Ammon's horn (tissue), 1 donor: ENCODE measurements around the gene IFNAR2.
"Not testable (repeated sequence)": the region's sequence is repeated elsewhere in the genome, so short reads cannot be mapped to it uniquely, and the experiment has no call there.

Experiments used
- DNase-seq: peaks from one replicate; pipeline ENCODE4 v3.0.0-alpha.2; 2016; ENCODE audit warnings: low spot score

Gene IFNAR2

DNA sequence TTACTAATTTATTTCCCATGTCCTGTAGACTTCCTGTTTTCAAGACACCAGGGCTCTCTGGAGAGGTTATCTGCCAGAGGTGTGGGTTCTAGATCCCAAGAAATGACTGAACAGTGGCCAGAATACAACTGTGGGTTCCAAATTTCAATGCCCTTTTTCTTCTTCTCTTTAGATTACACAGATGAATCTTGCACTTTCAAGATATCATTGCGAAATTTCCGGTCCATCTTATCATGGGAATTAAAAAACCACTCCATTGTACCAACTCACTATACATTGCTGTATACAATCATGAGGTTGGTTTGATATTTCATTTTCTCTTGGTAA lies 15.0 kb downstream of the IFNAR2 start:
- DNase-seq: no peak

GRCh38 chr21:33245289-33245918 lies 15.7 kb downstream of the IFNAR2 start:
- DNase-seq: no peak

GRCh38 chr21:33246506-33246905 lies 16.8 kb downstream of the IFNAR2 start:
- no peak for DNase-seq

- no peak for DNase-seq
These were observed 17.2 kb downstream of the IFNAR2 start for GRCh38 chr21:33246963-33247362.

DNA sequence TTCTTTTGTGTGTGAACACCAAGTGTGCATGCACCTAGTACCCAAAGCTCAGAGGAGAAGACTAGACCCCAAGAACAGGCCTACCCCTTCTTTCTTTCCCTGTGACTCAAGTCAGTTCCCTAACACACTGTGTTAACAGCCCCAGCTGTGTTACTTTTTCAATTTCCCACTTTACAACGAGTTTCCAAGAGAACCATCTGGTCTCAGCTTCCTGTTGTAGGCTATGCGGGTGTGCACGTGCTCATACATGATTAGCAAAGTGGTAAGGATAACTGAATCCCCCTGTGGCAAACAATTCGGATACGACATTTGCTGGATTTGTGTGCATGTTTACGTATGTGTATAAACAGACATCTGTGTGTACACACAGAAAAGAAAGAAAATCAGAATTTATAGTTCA lies 17.9 kb downstream of the IFNAR2 start:
- no peak for DNase-seq

- no peak for DNase-seq
These were observed 19.7 kb downstream of the IFNAR2 start for GRCh38 chr21:33249331-33250002.

GRCh38 chr21:33251119-33251518 lies 21.4 kb downstream of the IFNAR2 start:
- no peak for DNase-seq

DNA sequence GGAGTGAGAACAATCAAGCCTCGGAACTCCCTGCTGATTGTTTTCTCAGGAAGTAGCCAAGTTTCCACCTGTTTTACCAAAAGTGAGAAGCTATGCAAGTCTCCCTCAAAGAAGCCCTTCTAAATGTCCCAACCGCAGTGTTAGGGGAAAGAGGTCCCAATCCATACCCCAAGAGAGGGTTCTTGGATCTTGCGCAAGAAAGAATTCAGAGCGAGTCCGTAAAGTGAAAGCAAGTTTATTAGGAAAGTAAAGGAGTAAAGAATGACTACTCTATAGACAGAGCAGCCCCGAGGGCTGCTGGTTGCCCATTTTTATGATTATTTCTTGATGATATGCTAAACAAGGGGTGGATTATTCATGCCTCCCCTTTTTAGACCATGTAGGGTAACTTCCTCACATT lies 23.6 kb downstream of the IFNAR2 start:
- DNase-seq: not testable (repeated sequence)

- DNase-seq: no peak
These were observed 25.0 kb downstream of the IFNAR2 start for GRCh38 chr21:33254766-33255165.

GRCh38 chr21:33255404-33255803 lies 25.7 kb downstream of the IFNAR2 start:
- DNase-seq: no peak

DNA sequence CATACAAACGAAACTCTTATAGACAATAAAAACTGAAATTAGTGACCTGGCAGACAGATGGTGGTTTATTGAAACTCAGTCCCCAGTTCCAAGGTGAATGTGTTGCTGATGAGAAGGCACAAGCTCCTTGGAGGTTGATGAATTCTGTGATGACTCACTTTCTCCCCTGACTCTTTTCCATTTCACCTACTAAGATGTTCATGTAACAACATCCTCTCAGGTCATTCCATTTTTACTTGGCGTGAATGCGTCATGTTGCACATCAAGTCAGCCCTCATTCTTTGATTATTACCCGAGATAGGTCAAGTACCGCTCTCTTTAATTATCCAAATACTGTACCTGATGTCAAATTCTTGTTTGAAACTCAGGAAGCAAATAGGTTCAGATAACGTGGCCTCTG lies 26.3 kb downstream of the IFNAR2 start:
- DNase-seq: no peak

- DNase-seq: no peak
These were observed 27.5 kb downstream of the IFNAR2 start for GRCh38 chr21:33257094-33257803.

- no peak for DNase-seq
These were observed 28.7 kb downstream of the IFNAR2 start for GRCh38 chr21:33258475-33258874.

DNA sequence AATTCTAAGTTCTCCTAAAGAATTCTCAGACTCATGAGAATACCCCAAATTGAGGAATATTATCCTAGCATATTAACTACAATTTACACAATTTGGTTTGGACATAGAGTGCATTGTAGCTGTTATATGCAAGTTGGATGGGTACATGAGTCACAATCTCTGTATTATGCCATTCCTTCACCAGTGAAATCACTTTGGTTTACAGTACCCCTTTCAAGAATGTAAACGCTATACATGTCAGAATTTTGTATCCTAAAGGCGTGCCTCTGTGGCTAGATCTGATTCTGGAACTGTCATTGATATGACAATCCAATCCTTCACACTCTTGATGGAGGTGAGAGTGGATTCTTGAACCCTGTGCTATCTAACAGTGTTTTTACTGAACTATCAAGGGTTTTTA lies 29.7 kb downstream of the IFNAR2 start:
- DNase-seq: no peak

- DNase-seq: peak; percentile 65
These were observed 30.3 kb downstream of the IFNAR2 start for GRCh38 chr21:33259995-33260394.

GRCh38 chr21:33261635-33262034 lies 31.9 kb downstream of the IFNAR2 start:
- no peak for DNase-seq

DNA sequence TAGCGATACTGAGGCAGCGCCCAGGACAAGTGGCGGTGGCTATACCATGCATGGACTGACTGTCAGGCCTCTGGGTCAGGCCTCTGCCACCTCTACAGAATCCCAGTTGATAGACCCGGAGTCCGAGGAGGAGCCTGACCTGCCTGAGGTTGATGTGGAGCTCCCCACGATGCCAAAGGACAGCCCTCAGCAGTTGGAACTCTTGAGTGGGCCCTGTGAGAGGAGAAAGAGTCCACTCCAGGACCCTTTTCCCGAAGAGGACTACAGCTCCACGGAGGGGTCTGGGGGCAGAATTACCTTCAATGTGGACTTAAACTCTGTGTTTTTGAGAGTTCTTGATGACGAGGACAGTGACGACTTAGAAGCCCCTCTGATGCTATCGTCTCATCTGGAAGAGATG lies 33.2 kb downstream of the IFNAR2 start:
- DNase-seq: no peak

DNA sequence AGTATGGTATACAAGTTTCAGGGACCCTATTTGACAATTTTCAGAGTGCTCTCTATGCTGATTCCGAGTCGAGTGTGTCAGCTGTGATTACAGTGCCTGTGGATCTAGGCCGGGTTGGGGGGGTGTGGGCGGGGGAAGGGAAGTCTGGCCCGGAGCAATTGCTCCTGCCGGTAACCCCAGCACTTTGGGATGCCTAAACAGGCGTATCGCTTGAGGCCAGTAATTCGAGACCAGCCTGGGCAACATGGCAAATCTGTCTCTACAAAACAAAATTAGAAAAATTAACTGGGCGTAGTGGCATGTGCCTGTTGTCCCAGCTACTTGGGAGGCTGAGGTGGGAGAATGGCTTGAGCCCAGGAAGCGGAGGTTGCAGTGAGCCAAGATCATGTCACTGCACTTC lies 34.8 kb downstream of the IFNAR2 start:
- DNase-seq: no peak

DNA sequence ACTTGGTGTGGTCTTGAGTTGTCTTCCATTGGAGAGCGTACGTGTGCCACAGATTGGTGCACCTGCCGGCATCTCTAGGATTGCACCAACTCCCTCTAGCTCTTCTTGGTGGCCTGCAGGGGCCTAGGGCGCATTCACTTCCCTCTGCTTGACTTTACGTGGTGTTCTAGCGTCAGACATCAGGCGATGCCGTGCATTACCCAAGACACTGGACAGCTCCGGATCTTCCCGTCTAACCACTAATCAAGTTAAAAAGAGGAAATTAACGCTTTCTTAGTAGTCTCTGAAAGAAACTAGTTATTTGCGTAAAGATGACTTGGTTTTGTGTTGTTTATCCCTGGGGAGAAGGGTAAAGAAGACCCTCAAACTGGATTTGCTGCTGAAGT lies 35.9 kb downstream of the IFNAR2 start:
- DNase-seq: peak; percentile 75

GRCh38 chr21:33266050-33266788 lies 36.5 kb downstream of the IFNAR2 start, which contains the start of gene IL10RB:
TSS of gene IL10RB (plus strand) at chr21:33266367. CDS start at chr21:33266466, 99 bp downstream.
- DNase-seq: peak; percentile 74

DNA sequence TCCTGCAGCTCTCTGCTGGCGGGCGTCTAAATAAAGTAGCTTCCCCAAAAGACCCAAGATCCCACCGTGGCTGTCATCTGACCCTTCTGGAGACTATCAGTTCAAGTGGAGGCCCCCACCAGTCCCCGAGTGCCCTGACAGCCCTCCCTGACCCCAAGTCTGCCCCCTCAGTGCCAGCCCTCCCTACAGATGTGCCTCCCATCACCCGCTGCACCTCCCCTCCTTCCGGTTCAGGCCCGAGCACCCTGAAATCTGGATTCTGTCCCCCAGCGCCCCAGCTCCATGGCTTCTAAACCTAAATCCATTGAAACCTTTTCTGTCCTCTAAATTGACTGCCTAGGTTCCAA lies 37.0 kb downstream of the IFNAR2 start:
- peak; percentile 7 for DNase-seq

DNA sequence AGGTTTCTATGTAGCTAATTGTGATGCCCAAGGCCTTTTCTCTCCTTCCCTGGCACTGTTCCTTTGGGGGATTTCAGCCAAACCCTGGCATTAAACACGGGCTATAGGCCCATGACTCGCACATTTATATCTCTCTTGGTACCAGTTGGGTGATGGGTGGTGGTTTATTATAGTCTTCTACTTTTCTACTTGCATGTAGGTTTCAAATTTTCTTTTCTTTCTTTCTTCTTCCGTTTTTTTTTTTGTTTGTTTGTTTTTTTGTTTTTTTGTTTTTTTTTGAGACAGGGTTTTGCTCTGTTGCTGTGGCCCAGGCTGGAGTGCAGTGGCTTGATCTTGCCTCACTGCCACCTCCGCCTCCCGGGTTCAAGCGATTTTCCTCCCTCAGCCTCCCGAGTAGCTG lies 37.5 kb downstream of the IFNAR2 start:
- no peak for DNase-seq

DNA sequence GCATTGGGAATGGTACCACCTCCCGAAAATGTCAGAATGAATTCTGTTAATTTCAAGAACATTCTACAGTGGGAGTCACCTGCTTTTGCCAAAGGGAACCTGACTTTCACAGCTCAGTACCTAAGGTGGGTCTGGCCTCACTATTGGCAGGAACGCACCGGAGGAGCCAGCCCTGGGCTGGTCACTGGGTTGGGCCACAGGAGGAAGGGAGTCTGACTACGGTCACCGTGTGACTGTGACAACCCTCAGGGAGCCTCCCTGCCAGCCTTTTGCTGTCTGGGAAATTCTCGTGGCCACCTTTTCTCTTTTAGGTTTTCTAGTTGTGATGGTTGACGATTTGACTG lies 38.6 kb downstream of the IFNAR2 start:
- DNase-seq: no peak
